Bone marrow (tissue), 2 donors: ENCODE results near the gene CPVL.

ENCODE experiments used
- DNase-seq, 2 donors: peaks; one replicate each; lab custom pipeline; 2025; lab: John Stamatoyannopoulos, UW

The CPVL gene

GRCh38 chr7:29146057-29146706 is at the start of gene CPVL:
CPVL (minus strand) TSS chr7:29146537; CDS start chr7:29121061, 25,476 bp downstream.
- DNase-seq, result no peak

GRCh38 chr7:29194594-29195427 is 48.5 kb upstream of the CPVL start, which contains the start of gene CHN2:
CHN2 (plus strand) TSS chr7:29194775.
- DNase-seq, result peak in 1 of 2 donors; percentile 65

GRCh38 chr7:29194206-29194593 is 47.9 kb upstream of the CPVL start:
- no peak for DNase-seq

- no peak for DNase-seq
Measured at GRCh38 chr7:29193316-29194205, 47.2 kb upstream of the CPVL start.

GRCh38 chr7:29192811-29193210 is 46.5 kb upstream of the CPVL start:
- DNase-seq, result no peak

GRCh38 chr7:29192323-29192722 is 46.0 kb upstream of the CPVL start:
- no peak for DNase-seq

- no peak for DNase-seq
Measured at GRCh38 chr7:29190349-29191045, 44.2 kb upstream of the CPVL start.

- DNase-seq, result no peak
Measured at GRCh38 chr7:29189743-29190201, 43.4 kb upstream of the CPVL start.

GRCh38 chr7:29185613-29186012 is 39.3 kb upstream of the CPVL start:
- DNase-seq, result no peak

- DNase-seq, result no peak
Measured at GRCh38 chr7:29184599-29184998, 38.3 kb upstream of the CPVL start.

- DNase-seq, result no peak
Measured at GRCh38 chr7:29179115-29179514, 32.8 kb upstream of the CPVL start.

GRCh38 chr7:29177963-29178600 is 31.7 kb upstream of the CPVL start:
- DNase-seq, result peak in 1 of 2 donors; percentile 15

GRCh38 chr7:29173458-29173857 is 27.1 kb upstream of the CPVL start:
- no peak for DNase-seq

- DNase-seq, result no peak
Measured at GRCh38 chr7:29170781-29171180, 24.4 kb upstream of the CPVL start.

GRCh38 chr7:29167721-29168120 is 21.4 kb upstream of the CPVL start:
- DNase-seq, result no peak

GRCh38 chr7:29163854-29164253 is 17.5 kb upstream of the CPVL start:
- no peak for DNase-seq

- no peak for DNase-seq
Measured at GRCh38 chr7:29162577-29162976, 16.2 kb upstream of the CPVL start.

GRCh38 chr7:29161231-29161630 is 14.9 kb upstream of the CPVL start:
- no peak for DNase-seq

- DNase-seq, result no peak
Measured at GRCh38 chr7:29160080-29160479, 13.7 kb upstream of the CPVL start.

- DNase-seq, result no peak
Measured at GRCh38 chr7:29158795-29159423, 12.6 kb upstream of the CPVL start.
